NCI-H526 treated with DMSO at 0.1 percent for 48 hours (cell line): Measurements from ENCODE around the gene ARIH1.

Experiments used
- DNase-seq: peaks from one replicate; lab custom pipeline; 2025; lab: John Stamatoyannopoulos, UW

ARIH1 gene

GRCh38 chr15:72487070-72487797, 13.1 kb downstream of the ARIH1 start:
- no peak for DNase-seq

GRCh38 chr15:72488558-72488957, 14.4 kb downstream of the ARIH1 start:
- no peak for DNase-seq

GRCh38 chr15:72489943-72490554, 15.9 kb downstream of the ARIH1 start:
- no peak for DNase-seq

GRCh38 chr15:72491768-72492167, 17.6 kb downstream of the ARIH1 start:
- DNase-seq = no peak

GRCh38 chr15:72492733-72493132, 18.6 kb downstream of the ARIH1 start:
- DNase-seq = no peak

- DNase-seq = no peak
Observed at GRCh38 chr15:72493220-72493619, 19.1 kb downstream of the ARIH1 start.

GRCh38 chr15:72495007-72495406, 20.9 kb downstream of the ARIH1 start:
- DNase-seq = no peak

- DNase-seq = no peak
Observed at GRCh38 chr15:72496783-72497182, 22.7 kb downstream of the ARIH1 start.

- DNase-seq = no peak
Observed at GRCh38 chr15:72497402-72497801, 23.3 kb downstream of the ARIH1 start.

GRCh38 chr15:72502220-72502809, 28.2 kb downstream of the ARIH1 start:
- no peak for DNase-seq

GRCh38 chr15:72503147-72503546, 29.0 kb downstream of the ARIH1 start:
- no peak for DNase-seq

GRCh38 chr15:72507402-72508092, 33.4 kb downstream of the ARIH1 start:
- no peak for DNase-seq

GRCh38 chr15:72509484-72509883, 35.4 kb downstream of the ARIH1 start:
- DNase-seq = no peak

- DNase-seq = no peak
Observed at GRCh38 chr15:72511536-72511935, 37.4 kb downstream of the ARIH1 start.

GRCh38 chr15:72515591-72516389, 41.7 kb downstream of the ARIH1 start:
- no peak for DNase-seq

- no peak for DNase-seq
Observed at GRCh38 chr15:72516777-72517176, 42.6 kb downstream of the ARIH1 start.

GRCh38 chr15:72521682-72522081, 47.6 kb downstream of the ARIH1 start:
- DNase-seq = no peak

GRCh38 chr15:72532991-72533601, 59.0 kb downstream of the ARIH1 start:
- DNase-seq = no peak

GRCh38 chr15:72534523-72534922, 60.4 kb downstream of the ARIH1 start:
- DNase-seq = no peak

- no peak for DNase-seq
Observed at GRCh38 chr15:72535911-72536310, 61.8 kb downstream of the ARIH1 start.

- DNase-seq = no peak
Observed at GRCh38 chr15:72536506-72536905, 62.4 kb downstream of the ARIH1 start.

GRCh38 chr15:72538931-72539330, 64.8 kb downstream of the ARIH1 start:
- DNase-seq = no peak
